HG03039 (cell line): ENCODE data around the gene MRPL55.
A peak's percentile ranks its signal among the peaks of the same experiment; 100 is the strongest.

Experiments used
- ATAC-seq: cut with Tn5 transposase; IDR thresholded peaks from one replicate; pipeline ENCODE4 v1.9.1; 2021; ENCODE audit warnings: mild to moderate bottlenecking, moderate library complexity; ENCODE audit not compliant: unreplicated experiment

Gene MRPL55

DNA sequence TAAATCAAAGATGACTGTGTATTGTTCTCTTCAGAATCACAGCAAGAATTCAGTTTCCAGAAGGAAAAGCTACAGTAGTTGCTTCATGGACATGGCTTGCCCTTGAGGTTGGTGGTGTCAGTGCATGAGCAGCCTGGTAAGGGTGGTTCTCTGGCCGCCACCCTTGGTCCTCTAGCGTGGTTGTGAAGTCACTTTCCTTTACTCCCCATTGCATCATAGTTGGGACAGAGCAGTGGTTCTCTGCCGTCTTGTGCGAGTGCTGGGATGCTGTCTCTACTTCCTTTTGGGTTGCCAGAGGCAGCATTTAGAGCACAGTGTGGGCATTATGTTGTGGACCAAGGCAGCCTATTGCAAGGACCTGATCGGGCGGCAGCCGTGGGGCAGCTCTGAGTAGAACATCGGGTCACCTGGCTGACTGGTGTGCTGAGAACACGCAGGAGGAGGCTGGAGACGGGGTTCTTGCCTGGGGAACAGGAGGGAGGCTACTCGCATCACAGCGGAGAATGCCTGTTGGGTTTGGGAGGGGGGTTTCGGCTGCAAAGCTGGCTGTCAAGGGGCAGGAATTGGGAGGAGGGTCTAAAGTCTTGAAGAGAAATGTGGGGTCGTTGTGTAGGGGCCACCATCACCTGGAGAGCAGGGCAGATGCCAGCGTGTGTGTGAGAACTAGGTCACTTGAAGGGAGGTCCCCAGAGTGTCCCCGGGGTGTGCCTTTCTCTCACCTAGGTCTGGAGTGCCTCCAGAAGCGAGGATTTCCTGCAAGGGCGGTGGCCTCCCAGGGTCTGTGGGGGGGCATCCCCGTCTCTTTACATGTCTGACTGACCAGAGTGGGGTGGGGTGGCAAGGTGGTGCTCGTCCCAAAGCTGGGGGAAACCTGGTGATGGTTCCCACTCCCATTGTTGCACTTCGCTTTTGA lies 20.3 kb downstream of the MRPL55 start:
- ATAC-seq = no peak

GRCh38 chr1:228087771-228088251 lies 21.3 kb downstream of the MRPL55 start:
- ATAC-seq = no peak

GRCh38 chr1:228085287-228085951 lies 23.7 kb downstream of the MRPL55 start:
- ATAC-seq = no peak

DNA sequence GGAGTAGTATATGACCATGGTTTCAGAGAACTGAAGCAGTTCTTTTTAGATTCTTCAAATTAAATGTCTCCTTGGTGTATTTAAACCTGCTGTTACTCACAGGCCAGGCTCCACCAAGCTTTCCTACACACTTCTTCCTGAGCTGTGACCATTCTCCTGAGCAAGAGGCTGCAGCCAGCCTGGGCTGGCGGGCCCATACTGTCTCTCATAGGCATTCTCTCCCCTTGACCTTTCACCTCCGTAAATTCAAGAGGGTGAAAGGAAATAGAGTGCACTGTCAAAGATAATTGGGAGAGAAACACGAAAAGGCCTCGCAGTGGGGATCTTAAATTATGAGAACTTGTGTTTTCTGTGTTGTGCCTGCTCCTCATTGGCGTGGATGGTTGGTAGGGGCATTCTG lies 24.3 kb downstream of the MRPL55 start:
- no peak for ATAC-seq

- no peak for ATAC-seq
These were observed 24.8 kb downstream of the MRPL55 start for GRCh38 chr1:228084325-228084724.

GRCh38 chr1:228083871-228084278 lies 25.2 kb downstream of the MRPL55 start:
- no peak for ATAC-seq

DNA sequence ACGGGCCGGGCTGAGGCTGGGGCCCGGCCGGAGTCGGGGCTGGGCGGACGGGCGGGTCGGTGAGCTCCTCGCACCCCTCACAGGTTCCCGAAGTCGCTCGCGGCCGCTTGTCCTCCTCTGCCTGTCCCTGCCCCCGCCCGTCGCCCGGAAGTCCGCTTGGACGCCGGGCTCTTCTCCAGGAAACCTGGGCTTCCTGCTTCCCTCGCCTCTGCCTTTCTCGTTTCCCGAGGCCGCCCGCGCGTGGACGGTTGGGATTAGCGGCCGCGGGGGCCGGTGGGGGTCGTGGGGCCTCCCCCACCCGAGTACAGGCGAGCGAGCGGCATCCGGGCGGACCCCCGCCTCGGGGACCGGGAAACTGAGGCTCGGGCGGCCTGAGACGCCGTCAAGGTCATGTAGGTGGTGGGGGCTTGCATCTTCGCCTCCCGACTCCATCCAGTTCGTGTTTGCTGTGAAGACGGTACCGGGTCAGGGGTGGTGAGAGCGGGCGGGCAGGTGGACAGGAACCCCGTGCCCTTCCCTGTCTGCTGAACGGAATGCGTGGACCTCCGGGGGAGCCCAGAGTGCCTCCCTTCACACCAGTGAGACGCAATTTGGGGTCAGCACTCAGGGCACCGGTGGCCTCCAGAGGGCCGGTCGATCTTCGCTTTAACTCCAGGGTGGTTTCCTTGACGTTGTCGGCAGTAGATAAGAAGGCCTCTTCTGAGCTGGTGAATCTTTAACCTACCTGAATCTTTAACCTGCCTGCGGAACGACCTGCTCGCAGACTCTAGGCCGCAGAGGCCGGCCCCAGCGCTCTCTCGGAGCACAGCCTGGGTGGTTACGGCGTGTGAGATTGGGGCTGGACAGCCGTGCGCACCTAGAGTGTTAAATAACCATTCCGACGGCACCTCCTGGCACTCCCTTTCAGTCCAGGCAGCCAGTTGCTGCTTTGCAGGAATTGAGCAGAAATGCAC lies 25.9 kb downstream of the MRPL55 start:
- peak; percentile 17 for ATAC-seq

DNA sequence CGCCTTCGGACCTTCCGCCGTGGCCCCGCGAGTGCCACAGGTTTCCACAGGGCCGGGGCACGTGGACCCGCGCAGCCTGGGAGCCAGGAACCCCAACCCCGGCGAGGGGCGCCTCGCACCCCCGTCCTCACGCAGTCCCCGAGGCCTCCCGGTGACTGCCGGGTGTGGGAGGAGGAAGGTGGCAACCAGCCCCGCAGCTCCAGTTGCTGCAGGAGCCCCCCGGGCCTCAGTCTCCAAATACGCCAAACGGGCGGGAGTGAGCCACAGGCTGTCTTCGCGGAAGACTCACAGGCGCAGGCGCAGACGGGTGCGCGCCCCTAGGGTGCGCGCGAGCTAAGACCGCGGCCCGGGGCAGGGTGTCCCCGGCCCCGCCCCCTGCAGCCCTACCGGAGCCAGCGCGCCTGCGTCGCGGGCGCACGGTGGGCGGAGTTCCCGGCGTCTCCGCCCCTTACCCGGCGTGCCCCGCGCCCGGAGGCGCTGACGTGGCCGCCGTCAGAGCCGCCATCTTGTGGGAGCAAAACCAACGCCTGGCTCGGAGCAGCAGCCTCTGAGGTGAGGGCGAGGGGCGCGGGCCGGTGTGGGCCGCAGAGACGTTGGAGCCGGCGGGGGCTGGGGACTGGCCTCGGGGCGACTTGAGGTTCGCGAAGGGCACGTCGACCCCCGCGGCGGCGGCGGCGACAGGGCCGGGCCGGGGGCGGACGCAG lies 26.7 kb downstream of the MRPL55 start, which contains the start of gene ARF1:
Gene ARF1 (plus strand): TSS at position 495 of the 704 bp plus-strand sequence. CDS start 14,407 bp downstream, outside the sequence.
- peak; percentile 68 for ATAC-seq

DNA sequence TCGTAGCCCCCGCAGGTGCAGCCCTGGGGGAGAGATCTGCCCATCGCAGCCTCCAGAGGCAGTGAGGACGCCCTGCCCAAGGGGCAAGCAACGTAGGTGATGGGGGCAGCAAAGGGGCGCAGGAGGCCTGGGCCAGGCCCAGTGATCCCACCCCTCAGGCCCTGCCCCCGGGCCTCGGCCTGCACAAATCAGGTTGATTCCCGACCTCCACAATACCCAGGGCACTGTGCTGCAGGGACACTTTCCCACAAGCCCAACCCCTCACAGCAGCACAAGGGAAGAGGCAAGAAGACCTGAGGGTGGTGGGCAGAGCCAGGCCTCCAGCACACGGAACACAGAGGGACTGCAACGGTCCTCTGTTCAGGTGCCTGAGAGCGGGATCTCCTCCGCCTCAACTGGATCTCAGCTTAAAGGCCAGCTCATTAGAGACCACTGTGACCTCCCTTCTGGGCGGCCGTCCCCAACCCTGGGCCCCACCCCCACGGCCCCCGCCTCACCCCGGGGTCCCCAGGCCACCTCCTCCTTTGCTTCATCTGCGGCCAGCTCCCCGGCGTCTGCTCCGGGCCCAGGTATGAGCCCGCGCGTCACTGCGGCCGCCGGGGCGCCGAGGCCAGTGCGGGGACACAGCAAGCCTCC lies 27.4 kb downstream of the MRPL55 start:
- peak; percentile 11 for ATAC-seq

- ATAC-seq = no peak
These were observed 28.0 kb downstream of the MRPL55 start for GRCh38 chr1:228081144-228081543.

- ATAC-seq = no peak
These were observed 29.4 kb downstream of the MRPL55 start for GRCh38 chr1:228079601-228080263.

GRCh38 chr1:228079013-228079412 lies 30.1 kb downstream of the MRPL55 start:
- ATAC-seq = no peak

DNA sequence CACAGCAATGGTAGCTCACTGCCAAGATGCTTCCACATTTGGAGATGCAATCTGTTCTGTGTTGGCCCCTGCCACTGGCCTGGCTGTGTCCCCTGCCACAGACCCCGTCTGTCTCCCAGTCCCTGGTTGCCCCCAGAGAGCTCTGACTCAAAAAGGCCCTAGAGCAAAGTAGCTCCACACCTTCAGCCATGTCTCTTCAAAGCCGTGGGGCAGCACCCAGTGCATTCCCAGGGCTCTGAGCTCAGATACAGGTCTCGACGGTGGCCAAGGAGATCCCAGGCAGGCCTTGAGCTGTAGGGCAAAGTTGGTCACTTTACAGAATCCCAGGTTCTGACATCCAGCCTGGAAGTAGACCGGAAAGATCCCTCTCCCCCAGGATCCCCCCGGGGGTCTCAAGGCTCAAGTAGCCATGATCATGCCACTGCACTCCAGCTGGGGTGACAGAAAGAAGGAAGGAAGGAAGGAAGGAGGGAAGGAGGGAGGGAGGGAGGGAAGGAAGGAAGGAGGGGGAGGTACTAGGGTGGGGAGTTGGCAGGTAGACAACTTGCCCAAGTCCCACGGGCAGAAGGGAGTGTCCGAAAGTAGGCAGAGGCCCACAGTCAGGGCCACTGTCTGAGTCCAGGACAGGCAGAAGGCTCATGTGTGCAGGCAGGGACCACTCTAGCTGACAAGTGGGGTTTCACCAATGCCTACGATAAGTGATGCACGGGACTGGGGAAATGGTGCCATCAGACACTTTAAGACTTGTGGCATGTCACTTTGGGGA lies 31.4 kb downstream of the MRPL55 start:
- ATAC-seq = no peak

- no peak for ATAC-seq
These were observed 32.2 kb downstream of the MRPL55 start for GRCh38 chr1:228076796-228077430.

DNA sequence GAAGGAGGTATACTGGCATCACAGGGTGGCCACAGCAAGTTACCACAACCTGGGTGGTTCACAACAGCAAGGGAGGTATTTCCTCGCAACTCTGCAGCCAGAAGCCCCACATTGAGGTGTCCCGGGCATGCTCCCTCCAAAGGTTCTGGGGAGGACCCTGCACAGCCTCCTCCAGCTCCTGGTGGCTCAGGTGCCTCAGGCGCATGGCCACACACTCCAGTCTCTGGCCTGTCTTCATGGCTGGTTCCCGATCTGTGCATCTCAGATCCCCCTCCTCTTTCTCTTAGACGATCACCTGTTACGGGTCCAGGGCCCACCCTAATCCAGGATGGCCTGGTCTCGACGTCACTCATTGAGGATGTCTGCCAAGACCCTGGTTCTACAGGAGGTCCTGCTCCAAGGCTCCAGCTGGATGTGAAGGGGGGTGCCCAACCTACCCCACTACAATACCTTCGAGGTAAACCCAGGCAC lies 33.3 kb downstream of the MRPL55 start:
- no peak for ATAC-seq

- no peak for ATAC-seq
These were observed 34.0 kb downstream of the MRPL55 start for GRCh38 chr1:228074954-228075730.
